HAP-1 (cell line): Measurements from ENCODE around the gene FBXL14.

Source experiments
- DNase-seq, 2 experiments: peaks; one replicate each; pipeline ENCODE4 v3.0.0-alpha.2; 2016 to 2020; ENCODE audit warnings: low spot score in 2 of 2
- H3K27me3 ChIP-seq: fragments of 250-450 bp; sonication (Bioruptor Pico); 2 replicates; pipeline ENCODE4 v1.5.1; 2020; ENCODE audit warnings: low read depth, mild to moderate bottlenecking, moderate library complexity
- H3K36me3 ChIP-seq: fragments of 250-450 bp; sonication (Bioruptor Pico); replicated peaks from 2 replicates; pipeline ENCODE4 v1.5.1; 2020; ENCODE audit warnings: mild to moderate bottlenecking
- H3K4me1 ChIP-seq: fragments of 250-450 bp; sonication (Bioruptor Pico); 2 replicates; pipeline ENCODE4 v1.5.1; 2020; ENCODE audit warnings: mild to moderate bottlenecking
- H3K4me3 ChIP-seq: fragments of 250-450 bp; sonication (Bioruptor Pico); 2 replicates; pipeline ENCODE4 v1.5.1; 2020; ENCODE audit warnings: mild to moderate bottlenecking, moderate library complexity
- H3K9me3 ChIP-seq: fragments of 250-450 bp; sonication (Bioruptor Pico); 2 replicates; pipeline ENCODE4 v1.5.1; 2020; ENCODE audit warnings: mild to moderate bottlenecking, moderate library complexity
- in situ Hi-C: fragments of 300-500 bp; cut with MboI; formaldehyde crosslinking; loops from 3 replicates; pipeline ENCODE4 v1.14.3; 2020; ENCODE audit warnings: low sequenced_read_pairs, inconsistent platforms, mixed read lengths

FBXL14 gene

DNA sequence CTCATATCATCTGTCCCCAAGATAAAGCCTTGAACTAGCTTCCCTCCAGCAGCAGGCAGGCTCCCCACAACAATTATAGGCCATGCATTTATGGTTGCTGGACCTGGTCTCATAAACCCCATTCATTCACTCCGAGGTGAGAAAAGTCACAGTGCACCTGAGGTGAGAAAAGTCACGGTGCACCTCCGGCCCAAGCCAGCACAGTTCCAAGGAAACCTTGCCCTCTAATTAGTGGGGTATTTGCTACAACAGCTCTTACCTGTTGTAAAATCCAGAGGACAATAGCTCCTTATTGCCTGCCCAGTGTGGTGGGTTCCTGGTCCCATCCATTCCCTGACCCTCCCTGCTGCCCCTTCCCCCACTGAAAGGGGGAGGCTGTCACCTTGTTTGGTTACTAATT lies 65.6 kb downstream of the FBXL14 start:
- Histone ChIP-seq H3K36me3 (no peaks in the 10 kb centered on the region), H3K27me3 (no peaks in the 10 kb centered on the region), H3K9me3 (no peaks in the 10 kb centered on the region), H3K4me3 (no peak overlapping the region), H3K4me1 (peaks cover 8% of the 10 kb centered on the region; the same call in 1 of the 2 replicates)
- in situ Hi-C loops: no loop called here
- DNase-seq: no peak

DNA sequence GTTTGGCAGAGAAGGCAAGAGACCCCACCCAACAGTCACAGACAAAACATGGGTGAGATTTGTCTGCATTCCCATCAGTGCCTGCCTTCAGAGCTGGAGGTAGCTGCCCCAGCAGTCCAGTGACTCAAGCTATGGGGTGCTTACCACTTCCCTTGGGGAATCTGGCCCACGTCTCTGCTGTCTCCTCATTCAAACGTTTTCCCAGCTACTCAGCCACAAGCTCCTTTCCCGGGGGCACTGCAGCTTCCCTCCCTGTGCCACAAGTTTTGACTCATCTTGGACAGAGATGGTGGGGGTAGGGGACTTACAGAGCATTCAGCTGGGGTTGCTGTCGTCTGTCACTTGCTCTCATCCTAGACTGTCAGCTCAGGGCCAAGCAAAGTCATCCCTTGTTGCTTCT lies 66.6 kb downstream of the FBXL14 start:
- H3K4me3 ChIP-seq: no peak overlapping the region
- no peaks in the 10 kb centered on the region for H3K9me3 ChIP-seq
- H3K27me3 ChIP-seq: no peaks in the 10 kb centered on the region
- no peak for DNase-seq
- H3K36me3 ChIP-seq: no peaks in the 10 kb centered on the region
- in situ Hi-C loops: no loop called here
- peaks cover 8% of the 10 kb centered on the region; the same call in 1 of the 2 replicates for H3K4me1 ChIP-seq

DNA sequence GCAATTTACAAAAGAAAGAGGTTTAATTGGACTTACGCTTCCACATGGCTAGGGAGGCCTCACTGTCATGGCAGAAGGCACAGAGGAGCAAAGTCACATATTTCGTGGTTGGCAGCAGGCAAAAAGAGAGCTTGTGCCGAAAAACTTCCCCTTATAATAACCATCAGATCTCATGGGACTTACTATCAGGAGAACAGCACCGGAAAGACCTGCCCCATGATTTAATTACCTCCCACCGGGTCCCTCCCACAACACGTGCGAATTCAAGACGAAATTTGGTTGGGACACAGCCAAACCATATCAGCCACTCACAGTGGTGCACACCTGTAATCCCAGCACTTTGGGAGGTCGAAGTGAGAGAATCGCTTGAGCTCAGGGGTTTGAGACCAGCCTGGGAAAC lies 68.5 kb downstream of the FBXL14 start:
- in situ Hi-C loops: no loop called here
- H3K4me1 ChIP-seq: 0 out of 2 replicates have a peak, but pooled peaks cover 2% of the 10 kb centered on the region
- H3K9me3 ChIP-seq: no peaks in the 10 kb centered on the region
- H3K36me3 ChIP-seq: no peaks in the 10 kb centered on the region
- DNase-seq: no peak
- H3K27me3 ChIP-seq: no peaks in the 10 kb centered on the region
- no peak overlapping the region for H3K4me3 ChIP-seq

DNA sequence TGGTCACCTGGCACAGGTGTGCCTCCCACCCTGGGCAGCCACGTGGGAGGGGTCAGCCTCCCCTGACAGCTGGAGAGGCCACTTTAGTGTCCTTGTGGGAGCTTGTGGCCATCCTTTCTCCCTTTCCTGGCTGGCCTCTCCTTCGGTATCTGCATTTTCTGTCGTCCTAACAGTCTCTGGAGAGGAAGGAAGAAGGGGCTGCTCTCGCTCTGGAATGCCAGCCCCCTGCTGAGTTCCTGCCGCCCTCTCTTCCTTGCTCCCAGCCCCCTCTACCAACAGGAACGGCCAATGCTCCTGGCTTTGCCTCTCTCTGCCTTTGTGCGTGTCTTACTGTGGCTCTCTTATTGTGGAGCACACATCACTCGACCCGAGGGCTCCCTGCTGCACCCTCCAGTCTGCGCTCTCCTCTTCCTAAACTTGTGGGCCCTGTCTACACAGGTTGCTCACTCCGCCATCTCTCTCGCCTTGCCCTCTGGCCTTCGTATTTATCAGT lies 70.8 kb downstream of the FBXL14 start:
- in situ Hi-C loops: no loop called here
- DNase-seq: no peak
- no peaks in the 10 kb centered on the region for H3K27me3 ChIP-seq
- H3K4me3 ChIP-seq: no peak overlapping the region
- no peaks in the 10 kb centered on the region for H3K4me1 ChIP-seq
- no peaks in the 10 kb centered on the region for H3K9me3 ChIP-seq
- no peaks in the 10 kb centered on the region for H3K36me3 ChIP-seq

DNA sequence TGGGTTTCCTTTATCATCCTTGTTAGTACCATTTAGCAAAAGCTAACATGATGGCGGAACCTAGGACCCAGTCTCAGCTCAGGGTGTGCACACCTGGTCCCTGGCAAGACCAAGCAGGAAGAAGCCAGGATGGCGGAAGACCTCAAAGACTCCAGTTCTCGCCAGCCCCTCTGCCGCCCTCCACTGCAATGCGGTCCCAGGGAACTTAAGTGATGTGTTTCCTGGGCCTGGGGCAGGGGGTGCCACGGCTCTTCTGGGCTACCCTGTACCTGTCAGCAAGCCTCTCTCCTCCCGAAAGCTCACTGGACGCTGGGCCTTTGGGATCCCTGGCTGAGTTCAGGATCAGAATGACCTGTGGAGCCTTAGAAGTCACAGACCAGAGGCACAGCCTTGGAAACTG lies 71.3 kb downstream of the FBXL14 start:
- in situ Hi-C loops: no loop called here
- Histone ChIP-seq H3K27me3 (no peaks in the 10 kb centered on the region), H3K4me3 (no peak overlapping the region), H3K36me3 (no peaks in the 10 kb centered on the region), H3K9me3 (no peaks in the 10 kb centered on the region), H3K4me1 (no peaks in the 10 kb centered on the region)
- no peak for DNase-seq

DNA sequence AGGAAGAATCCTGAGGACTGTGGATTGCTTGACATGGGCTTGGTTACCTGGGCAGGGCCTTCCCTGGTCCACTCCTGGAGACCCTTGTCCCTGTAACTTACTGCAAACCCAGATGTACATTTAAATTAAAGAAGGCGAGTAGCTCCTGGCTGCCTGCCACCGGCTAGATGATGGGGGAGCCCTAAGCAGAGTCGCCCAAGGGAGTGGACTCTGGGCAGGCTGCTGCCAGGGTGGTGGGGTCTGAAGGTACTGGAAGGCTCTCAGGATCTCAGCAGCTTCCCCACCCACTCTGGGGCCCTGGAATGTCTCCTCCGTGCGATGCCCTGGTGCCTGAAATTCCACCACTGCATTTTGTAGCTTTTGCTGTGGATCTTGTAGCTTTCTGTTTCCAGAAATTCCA lies 74.7 kb downstream of the FBXL14 start:
- no peaks in the 10 kb centered on the region for H3K36me3 ChIP-seq
- no peak overlapping the region for H3K4me3 ChIP-seq
- no peaks in the 10 kb centered on the region for H3K9me3 ChIP-seq
- no peaks in the 10 kb centered on the region for H3K4me1 ChIP-seq
- no peaks in the 10 kb centered on the region for H3K27me3 ChIP-seq
- DNase-seq: no peak
- in situ Hi-C loops: no loop called here

DNA sequence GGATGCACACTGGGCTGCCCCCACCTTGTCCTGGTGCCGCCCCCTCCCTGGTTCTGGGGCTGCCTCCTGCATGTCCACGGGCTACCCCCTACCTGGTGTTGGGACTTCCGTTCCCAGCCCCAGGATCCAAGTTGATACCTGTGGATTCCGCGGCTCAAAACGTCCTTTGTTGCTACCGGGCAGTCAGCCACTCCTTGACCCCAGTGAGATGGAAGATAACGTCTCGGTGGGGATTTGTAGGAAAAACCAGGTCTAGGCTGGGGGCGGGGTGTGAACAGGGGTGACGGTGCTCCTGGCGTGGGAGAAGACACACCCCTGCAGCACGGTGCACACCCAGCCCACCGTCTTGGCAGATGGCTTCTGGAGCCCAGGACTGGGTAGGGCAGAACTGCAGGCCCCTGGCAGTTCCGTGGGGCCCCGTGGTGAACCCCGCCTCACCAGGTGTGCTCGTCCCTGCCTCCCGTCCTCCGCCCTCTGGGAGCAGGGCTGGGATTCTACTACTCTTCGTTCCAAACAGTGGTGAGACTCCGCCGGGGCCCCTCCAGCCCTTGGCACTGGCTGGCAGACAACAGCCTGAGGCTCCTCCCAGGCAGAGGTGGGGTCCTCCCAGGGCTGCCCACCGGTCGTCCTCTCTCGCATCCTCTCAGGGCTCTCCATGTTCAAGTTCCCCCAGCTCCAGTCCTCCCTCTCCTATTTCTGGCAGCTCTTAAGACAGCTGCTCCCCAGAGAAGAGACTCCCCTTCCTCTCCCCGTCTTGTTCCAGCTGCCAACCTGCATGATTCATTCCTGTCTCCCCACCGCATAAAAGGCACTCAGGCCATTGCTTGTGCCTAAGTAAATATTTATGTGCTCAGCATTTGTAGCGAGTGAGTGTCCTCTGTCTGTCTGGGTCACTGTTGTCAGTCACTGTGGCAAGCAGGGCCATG lies 75.5 kb downstream of the FBXL14 start:
- no peaks in the 10 kb centered on the region for H3K36me3 ChIP-seq
- no peak overlapping the region for H3K4me3 ChIP-seq
- no peaks in the 10 kb centered on the region for H3K4me1 ChIP-seq
- H3K27me3 ChIP-seq: no peaks in the 10 kb centered on the region
- H3K9me3 ChIP-seq: no peaks in the 10 kb centered on the region
- DNase-seq: no peak
- in situ Hi-C loops: no loop called here

DNA sequence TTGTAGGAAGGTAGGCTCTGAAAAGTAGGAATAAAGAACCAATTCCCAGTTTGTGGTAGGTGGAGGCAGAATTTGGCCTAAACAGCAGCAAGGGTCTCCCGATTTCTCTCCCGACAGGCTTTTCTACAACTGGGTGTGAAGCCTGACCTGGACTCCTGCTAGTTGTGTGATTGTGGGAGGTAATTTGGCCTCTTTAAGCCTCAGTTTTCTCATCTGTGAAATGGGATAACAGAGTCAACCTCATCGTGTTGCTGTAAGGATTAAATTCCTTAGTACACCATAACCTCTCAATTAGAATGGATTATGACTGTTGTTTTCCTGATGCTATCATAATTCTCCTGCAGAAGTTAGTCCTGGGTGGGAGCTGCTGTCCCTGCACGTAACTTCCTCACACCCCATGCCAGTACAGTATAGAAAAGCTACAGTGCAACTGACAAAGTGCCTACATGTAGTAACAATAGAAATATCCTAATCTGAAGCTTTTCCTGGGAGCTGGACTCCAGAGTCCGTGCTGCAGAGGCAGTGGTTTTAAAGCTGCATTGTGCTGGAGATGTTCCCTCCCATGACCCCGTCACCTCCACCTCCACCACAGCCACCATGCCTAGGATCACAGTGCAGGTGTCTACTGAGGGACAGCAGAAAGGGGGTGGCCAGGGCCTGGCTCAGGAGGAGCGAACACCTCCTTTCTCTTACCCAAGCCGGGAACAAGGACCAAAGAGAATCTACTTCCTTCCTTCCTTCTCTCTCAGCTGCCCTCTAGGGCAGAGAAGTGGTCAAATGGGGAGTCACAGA lies 76.5 kb downstream of the FBXL14 start:
- H3K4me1 ChIP-seq: no peaks in the 10 kb centered on the region
- no peaks in the 10 kb centered on the region for H3K9me3 ChIP-seq
- no peak overlapping the region for H3K4me3 ChIP-seq
- in situ Hi-C loops: no loop called here
- H3K27me3 ChIP-seq: no peaks in the 10 kb centered on the region
- H3K36me3 ChIP-seq: no peaks in the 10 kb centered on the region
- DNase-seq: no peak

DNA sequence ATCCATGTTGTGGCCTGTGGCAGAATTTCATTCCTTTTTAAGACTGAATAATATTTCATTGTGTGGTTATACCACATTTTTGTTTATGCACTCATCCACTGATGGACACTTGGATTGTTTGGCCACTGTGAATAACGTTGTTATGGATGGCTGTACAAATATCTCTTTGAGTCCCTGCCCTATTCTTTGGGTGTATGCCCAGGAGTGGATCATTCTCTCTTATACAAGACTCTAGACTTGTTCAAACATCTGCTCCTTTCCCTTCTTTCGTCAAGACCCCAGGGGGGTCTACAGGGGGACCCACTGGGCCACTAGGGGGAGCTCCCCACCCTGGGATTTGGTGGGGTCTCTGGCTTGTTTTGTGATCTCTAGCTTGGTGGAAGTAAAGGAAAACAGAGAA lies 77.4 kb downstream of the FBXL14 start:
- Histone ChIP-seq H3K9me3 (no peaks in the 10 kb centered on the region), H3K4me3 (no peak overlapping the region), H3K36me3 (no peaks in the 10 kb centered on the region), H3K4me1 (no peaks in the 10 kb centered on the region), H3K27me3 (no peaks in the 10 kb centered on the region)
- DNase-seq: peak in 1 of 2 experiments; percentile 69
- in situ Hi-C loops: no loop called here
